NB4 (cell line): ENCODE data around the gene CRYZL1.

Experiments used
- POLR2A ChIP-seq: IDR thresholded peaks from 2 replicates; pipeline ENCODE4 v1.6.1; 2011; ENCODE audit warnings: mild to moderate bottlenecking; ENCODE audit not compliant: insufficient read length; ENCODE audit errors: extremely low read depth
- TF ChIP-seq, protein P1 (sequence below): IDR thresholded peaks from one replicate; pipeline ENCODE4 v1.5.1; 2012; ENCODE audit warnings: low read depth, low read length

GRCh38 chr21:33661146-33661545 is 19.6 kb upstream of the CRYZL1 start:
- TF ChIP-seq, protein P1, sequence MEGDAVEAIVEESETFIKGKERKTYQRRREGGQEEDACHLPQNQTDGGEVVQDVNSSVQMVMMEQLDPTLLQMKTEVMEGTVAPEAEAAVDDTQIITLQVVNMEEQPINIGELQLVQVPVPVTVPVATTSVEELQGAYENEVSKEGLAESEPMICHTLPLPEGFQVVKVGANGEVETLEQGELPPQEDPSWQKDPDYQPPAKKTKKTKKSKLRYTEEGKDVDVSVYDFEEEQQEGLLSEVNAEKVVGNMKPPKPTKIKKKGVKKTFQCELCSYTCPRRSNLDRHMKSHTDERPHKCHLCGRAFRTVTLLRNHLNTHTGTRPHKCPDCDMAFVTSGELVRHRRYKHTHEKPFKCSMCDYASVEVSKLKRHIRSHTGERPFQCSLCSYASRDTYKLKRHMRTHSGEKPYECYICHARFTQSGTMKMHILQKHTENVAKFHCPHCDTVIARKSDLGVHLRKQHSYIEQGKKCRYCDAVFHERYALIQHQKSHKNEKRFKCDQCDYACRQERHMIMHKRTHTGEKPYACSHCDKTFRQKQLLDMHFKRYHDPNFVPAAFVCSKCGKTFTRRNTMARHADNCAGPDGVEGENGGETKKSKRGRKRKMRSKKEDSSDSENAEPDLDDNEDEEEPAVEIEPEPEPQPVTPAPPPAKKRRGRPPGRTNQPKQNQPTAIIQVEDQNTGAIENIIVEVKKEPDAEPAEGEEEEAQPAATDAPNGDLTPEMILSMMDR, result no peak
- no peak for TF ChIP-seq POLR2A
